ENCODE data around the gene CARM1.

The CARM1 gene

GRCh38 chr19:10911579-10912363 lies 40.4 kb downstream of the CARM1 start:
- no peak for DNase-seq

DNA sequence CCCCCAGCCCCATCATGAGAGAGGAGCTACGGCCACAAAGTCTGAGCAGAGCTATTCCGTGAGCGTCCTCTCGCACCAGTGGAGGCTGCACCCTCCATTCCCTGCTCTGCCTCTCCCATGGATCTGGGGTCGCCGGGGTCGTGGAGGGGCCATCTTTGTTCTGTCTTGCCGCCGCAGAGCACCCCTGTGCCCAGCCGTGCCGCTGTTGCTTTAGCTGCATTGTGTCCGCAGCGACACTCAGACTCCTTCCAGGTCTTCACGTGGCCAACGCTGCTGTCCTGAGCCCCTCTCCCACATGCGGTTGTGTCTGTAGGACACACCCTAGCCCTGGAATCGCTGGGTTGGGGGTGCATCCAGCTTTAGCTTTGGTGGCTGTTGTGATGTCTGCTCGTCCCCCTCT lies 41.3 kb downstream of the CARM1 start:
- no peak for DNase-seq

- no peak for DNase-seq
These were observed 42.5 kb downstream of the CARM1 start for GRCh38 chr19:10913716-10914340.

GRCh38 chr19:10915130-10916091 lies 44.1 kb downstream of the CARM1 start:
- no peak for DNase-seq

DNA sequence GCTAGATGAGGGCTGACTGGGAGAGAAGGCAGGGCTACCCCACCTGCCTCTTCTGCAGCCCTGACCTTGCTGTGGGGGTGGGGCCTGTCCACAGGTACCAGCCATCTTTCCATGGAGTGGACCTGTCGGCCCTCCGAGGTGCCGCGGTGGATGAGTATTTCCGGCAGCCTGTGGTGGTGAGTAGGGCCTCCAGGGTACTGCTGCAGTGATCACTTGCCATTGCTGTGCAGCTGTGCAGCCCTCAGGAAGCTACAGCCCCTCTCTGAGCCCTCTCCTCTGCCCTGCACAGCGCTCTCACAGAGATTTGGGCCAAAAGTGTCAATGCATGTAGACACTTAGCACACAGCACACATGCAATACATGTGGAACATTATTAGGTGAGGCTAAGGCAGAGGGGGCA lies 45.2 kb downstream of the CARM1 start:
- no peak for DNase-seq

DNA sequence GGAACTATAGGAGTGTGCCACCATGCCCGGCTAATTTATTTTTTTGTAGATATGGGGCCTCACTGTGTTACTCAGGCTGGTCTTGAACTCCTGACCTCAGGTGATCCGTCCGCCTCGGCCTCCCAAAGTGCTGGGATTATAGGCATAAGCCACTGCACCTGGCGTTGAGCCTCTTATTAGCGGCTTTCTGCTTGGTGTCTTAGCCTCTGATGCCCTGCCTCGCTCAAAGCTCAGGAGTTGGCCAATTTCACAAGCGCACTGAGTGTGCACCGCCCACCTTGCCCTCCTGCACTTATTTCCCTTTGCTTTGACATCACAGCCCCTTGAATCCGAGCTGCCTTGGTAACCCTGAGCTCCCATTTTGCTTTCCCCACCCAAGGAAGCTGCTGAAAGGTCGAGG lies 47.0 kb downstream of the CARM1 start:
- no peak for DNase-seq

GRCh38 chr19:10919352-10920287 lies 48.3 kb downstream of the CARM1 start:
- DNase-seq = no peak

DNA sequence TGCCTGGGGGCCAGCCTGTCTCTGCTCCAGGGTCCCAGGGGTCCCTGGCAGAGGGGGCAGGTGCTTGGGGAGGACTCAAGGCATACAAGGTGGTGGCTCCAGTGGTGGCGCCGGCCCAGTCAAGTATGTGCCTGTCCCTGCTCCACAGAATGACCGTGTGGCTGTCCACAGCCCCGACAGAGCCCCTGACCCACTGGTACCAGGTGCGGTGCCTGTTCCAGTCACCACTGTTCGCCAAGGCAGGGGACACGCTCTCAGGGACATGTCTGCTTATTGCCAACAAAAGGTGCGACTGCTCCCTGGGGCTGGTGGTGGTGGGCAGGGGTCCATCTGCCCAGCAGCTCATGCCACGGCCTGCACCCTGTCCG lies 48.9 kb downstream of the CARM1 start:
- no peak for DNase-seq

GRCh38 chr19:10920781-10921180 lies 49.4 kb downstream of the CARM1 start:
- no peak for DNase-seq

- no peak for DNase-seq
These were observed 50.0 kb downstream of the CARM1 start for GRCh38 chr19:10921199-10921909.

GRCh38 chr19:10921910-10922637 lies 50.7 kb downstream of the CARM1 start:
- DNase-seq = no peak

- DNase-seq = no peak
These were observed 51.3 kb downstream of the CARM1 start for GRCh38 chr19:10922638-10923014.

DNA sequence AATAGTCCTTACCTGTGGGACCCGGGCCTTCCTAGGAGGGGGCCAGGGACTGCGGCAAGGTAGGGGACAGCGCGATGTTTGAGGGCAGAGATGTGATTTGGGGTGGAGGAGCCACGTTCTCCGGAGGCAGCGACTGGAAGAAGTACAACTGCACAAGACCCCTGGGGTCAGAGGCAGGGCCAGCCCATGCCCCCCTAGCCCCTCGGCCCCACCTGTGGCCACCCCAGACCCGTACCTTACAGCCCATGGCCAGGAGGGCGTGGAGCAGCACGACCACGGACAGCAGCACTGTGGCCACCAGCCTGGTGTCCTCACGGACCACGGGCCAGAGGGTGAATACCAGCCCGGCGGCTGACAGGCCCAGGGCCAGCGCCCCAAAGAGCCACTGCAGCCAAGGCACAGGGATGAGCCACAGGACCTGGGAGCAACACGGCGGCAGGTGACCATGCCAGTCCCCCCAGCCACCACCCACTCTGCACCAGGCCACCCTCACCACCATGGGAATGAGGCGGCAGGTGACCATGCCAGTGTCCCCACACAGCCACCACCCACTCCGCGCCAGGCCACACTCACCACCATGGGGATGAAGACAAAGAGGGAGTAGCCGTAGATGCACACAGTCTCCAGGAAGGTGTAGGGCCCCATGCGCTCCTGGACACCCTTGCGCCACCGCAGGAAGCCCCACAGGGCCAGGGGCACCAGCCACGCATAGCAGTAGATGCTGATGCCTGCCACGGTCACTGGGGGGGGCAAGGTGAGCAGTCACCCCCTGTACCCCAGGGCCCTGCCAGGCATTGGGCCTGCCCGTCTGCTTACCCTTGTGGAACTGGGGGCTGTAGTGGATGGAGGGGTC lies 52.1 kb downstream of the CARM1 start:
- DNase-seq = no peak

- DNase-seq = no peak
These were observed 53.2 kb downstream of the CARM1 start for GRCh38 chr19:10924597-10924996.

- DNase-seq = no peak
These were observed 56.6 kb downstream of the CARM1 start for GRCh38 chr19:10927730-10928562.

DNA sequence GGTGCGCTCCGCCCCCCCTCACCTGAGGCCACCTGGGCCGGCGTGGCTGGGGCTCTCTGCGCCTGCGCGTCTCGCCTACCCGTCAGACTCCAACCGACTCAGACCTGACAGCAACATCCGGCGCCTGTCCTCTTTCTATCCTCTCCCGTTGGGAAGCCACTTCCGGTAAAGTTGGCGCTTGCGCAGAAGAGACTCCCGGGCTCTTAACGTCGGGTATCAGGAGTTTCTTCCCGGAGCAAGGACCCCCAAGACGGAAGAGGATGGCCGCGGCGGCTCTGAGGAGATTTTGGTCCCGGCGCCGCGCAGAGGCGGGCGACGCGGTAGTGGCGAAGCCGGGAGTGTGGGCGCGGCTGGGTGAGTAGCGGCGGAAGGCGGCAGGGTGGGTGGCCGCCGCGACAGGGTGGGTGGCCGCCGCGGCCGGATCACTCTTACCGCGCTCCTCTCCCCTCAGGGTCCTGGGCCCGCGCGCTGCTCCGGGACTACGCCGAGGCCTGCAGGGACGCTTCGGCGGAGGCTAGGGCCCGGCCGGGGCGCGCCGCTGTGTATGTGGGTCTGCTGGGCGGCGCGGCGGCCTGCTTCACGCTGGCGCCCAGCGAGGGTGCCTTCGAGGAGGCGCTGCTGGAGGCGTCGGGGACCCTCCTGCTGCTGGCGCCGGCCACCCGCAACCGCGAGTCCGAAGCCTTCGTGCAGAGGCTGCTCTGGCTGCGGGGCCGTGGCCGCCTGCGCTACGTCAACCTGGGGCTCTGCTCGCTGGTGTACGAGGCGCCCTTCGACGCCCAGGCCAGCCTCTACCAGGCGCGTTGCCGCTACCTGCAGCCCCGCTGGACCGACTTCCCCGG lies 57.4 kb downstream of the CARM1 start, which contains the start of the genes TIMM29 and YIPF2:
TIMM29 (plus strand) TSS at position 249 of the 839 bp plus-strand sequence; CDS start at position 261, 12 bp downstream.
YIPF2 (minus strand) TSS at position 77 of the 839 bp plus-strand sequence. CDS start 229 bp downstream, outside the sequence.
- peak; percentile 91 for DNase-seq

DNA sequence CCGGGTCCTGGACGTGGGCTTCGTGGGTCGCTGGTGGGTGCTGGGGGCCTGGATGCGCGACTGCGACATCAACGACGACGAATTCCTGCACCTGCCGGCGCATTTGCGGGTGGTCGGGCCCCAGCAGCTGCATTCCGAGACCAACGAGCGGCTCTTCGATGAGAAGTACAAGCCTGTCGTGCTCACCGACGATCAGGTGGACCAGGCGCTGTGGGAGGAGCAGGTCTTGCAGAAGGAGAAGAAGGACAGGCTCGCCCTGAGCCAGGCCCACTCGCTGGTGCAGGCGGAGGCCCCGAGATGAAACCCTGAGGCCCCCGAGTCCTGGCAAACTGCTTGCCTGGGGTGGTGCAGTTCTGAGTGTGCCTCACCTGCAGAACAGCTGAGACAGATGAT lies 58.0 kb downstream of the CARM1 start:
- no peak for DNase-seq
